GM18498 (cell line): ENCODE measurements around the gene STIL.
"Not testable (repeated sequence)": the region's sequence is repeated elsewhere in the genome, so short reads cannot be mapped to it uniquely, and the experiment has no call there.

Experiments used
- ATAC-seq: cut with Tn5 transposase; IDR thresholded peaks from one replicate; pipeline ENCODE4 v1.9.1; 2021; ENCODE audit warnings: mild to moderate bottlenecking, moderate library complexity; ENCODE audit not compliant: unreplicated experiment

The STIL gene

GRCh38 chr1:47223174-47223920, 90.6 kb downstream of the STIL start:
- ATAC-seq, result no peak

GRCh38 chr1:47222476-47222875, 91.5 kb downstream of the STIL start:
- no peak for ATAC-seq

GRCh38 chr1:47219590-47220220, 94.2 kb downstream of the STIL start:
- ATAC-seq, result no peak

DNA sequence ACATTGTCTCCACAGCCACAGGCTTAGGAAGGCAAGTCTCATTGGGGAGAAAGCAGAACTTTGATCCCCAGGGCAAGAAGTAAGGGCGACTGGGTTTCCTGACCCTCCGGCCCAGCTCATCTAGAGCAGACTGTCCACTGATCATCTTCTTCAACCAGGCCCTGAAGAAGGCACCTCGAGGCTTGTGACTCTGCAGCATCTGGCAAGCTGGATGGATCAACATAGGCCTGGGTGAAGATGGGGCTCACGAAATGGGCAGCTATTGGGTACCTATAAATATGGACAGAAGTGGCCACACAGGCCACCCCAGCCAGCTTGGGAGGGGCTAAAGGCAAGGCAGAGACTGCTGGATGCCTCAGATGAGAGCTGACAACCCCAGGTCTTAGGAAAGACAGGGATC, 94.9 kb downstream of the STIL start:
- ATAC-seq, result no peak

GRCh38 chr1:47216278-47217059, 97.5 kb downstream of the STIL start:
- ATAC-seq, result no peak

- ATAC-seq, result no peak
These were observed 98.2 kb downstream of the STIL start for GRCh38 chr1:47215713-47216112.

DNA sequence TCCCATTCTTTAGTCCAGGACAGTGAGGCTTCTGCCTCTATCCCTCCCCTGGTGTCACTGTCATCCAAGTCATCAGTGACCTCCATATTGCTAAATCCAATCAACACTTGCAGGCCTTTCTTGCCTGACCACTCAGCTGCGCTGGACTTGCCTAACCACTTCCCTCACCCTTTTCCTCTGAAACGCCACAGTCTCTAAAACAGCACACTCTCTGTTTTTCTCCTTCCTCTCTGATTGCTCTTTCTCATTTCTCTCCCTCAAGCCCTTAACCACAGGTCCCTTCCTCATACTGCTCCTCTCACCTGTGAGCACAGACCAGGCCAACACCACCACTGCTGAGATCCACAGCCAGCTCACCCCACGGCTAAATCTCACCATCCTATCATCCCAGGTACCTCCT, 99.4 kb downstream of the STIL start:
- no peak for ATAC-seq

DNA sequence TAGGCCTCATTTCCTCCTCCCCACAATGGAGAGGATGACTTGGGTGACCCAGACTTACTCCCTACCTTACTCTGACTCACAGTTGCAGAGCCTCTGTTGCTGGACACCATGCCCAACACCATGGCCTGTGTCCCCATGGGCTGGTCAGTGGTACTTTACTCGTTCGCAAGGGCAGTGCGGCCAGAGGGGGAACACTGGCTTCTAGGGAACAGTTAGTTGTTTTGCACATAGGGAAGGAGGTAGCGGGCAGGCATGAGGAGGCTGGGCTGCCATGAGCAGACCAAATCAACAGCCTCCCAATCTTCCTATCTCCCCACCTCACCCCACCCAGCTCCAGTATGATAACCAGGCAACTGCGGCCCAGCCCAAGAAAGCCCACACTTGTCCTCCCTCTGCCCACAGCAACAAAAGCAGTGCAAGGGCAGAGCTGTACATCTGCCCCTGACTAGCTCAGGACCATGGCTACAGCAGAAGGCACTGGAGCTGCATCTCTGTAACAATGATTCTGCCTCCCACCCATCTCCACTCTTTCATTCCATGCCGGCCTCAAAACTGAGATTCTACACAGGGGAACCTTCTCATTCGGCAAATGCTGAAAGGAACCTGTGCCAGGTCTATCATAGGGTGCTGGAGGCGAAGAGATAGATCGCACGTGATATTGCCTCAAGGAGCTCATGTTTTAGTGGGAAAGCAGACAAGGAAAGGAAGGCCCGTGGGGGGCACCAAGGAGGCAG, 100.5 kb downstream of the STIL start:
- ATAC-seq, result no peak

DNA sequence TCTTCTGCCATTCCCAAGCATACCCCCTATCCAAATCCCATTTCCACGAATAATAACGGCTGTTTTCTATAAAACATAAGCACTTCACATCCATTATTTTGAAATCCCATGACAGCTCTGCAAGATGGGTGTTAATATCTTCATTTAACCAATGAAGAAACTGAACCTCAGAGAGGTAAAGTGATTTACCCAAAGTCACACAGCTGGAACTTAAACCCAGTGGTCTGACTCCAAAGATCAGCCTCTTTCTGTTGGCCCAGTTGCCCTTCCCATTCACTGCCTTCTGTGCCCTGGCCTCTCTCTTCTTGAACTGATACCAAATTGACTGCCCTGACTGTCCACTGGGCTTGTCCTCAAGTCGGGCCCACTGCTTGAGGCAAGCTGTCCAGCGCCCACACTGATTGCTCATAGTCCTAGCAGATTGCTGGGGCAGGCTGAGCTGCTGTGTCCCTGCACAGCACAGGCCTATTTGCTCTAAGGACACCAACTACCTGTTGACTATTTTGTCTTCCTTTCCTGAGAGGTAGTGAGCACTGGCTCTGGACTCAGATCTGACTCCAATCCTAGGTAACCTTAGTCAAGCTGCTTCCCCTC, 101.2 kb downstream of the STIL start:
- no peak for ATAC-seq

- no peak for ATAC-seq
These were observed 102.1 kb downstream of the STIL start for GRCh38 chr1:47211796-47212269.

- ATAC-seq, result no peak
These were observed 103.3 kb downstream of the STIL start for GRCh38 chr1:47210666-47211065.

DNA sequence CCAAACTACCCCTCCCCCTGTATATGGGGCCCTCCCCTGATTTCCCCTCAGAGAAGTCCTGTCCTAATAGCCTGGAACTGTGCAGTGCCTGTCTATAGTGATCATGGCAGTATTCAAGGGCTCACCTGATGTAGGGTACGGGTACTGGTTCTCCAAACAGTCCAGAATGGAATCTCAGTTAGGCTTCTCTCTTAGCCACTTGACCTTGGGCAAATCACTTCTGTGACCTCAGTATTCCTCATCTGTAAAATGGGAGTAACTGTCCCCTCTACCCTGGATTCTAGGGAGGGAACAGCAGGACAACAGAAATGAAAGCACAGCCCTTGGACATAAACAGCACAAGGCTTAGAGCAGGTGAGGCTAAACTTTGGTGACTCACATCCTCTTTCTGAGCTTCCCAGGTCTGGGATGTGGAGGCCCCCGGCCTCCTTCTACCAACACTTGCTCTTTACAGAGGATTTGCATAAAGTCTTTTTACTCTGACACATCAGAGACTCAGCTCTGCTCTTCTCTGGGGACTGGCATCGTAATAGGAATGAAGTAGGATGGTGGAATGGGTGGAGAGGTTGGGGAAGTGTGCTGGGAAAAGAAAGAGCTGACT, 104.1 kb downstream of the STIL start:
- no peak for ATAC-seq

DNA sequence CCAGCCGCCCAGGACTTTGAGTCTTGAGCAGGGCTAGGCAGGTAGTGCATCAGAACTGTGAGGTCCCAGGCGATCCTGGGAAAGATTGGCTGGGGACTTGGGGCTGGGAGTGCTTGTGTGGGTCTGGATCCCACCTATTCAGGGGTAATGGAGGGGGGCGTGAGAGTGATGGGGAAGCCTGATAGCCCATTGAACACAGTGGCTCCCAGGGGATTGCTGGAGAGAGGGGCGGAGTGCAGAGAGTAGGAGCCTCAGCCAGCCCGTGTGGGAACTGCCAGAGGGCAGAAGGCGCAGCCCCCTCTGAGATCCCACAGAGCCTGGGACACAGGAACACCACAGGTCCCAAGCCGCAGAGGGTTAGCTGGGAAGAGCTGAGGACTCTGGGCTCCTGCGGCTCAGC, 104.9 kb downstream of the STIL start:
- ATAC-seq, result no peak

- ATAC-seq, result no peak
These were observed 105.5 kb downstream of the STIL start for GRCh38 chr1:47208374-47208850.

- ATAC-seq, result no peak
These were observed 106.1 kb downstream of the STIL start for GRCh38 chr1:47207803-47208373.

DNA sequence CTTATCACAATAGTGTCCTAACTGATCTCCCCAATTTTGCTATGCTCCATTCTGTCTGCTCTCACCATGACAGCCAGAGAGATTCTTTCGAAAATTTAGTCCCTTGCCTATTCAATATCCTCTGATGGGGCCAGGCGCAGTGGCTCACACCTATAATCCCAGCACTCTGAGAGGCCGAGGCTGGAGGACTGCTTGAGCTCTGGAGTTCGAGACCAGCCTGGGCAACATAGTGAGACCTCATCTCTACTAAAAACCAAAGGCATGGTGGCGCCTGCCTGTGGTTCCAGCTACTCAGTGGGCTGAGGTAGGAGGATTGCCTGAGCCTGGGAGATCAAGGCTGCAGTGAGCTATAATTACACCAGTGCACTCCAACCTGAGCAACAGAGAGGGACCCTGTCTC, 108.0 kb downstream of the STIL start:
- ATAC-seq, result no peak

DNA sequence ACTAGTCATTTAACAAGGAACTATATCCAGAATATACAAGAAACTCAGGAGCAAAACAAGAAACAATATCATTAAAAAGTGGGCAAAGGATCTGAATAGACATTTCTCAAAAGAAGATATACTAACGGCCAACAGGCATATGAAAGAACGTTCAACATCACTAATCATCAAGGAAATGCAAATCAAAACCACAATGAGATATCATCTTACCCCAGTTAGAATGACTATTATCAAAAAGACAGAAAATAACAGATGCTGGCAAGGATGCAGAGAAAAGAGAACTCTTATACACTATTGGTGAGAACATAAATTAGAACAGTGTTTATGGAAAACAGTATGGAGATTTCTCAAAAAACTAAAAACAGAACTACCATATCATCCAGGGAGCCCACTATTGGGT, 110.4 kb downstream of the STIL start:
- not testable (repeated sequence) for ATAC-seq

- no peak for ATAC-seq
These were observed 112.8 kb downstream of the STIL start for GRCh38 chr1:47201179-47201578.
